NAMALWA (cell line): ENCODE measurements around the gene MSL1.

Experiments used
- DNase-seq: peaks from one replicate; pipeline ENCODE4 v3.0.0-alpha.2; 2015; ENCODE audit warnings: low spot score

MSL1 gene

GRCh38 chr17:40091691-40092397 lies 29.9 kb upstream of the MSL1 start:
- DNase-seq, result no peak

- DNase-seq, result no peak
Observed at GRCh38 chr17:40092581-40092980, 29.2 kb upstream of the MSL1 start.

- no peak for DNase-seq
Observed at GRCh38 chr17:40093005-40093579, 28.7 kb upstream of the MSL1 start.

GRCh38 chr17:40093580-40094201 lies 28.1 kb upstream of the MSL1 start:
- no peak for DNase-seq

- no peak for DNase-seq
Observed at GRCh38 chr17:40094874-40095273, 26.9 kb upstream of the MSL1 start.

GRCh38 chr17:40095351-40095943 lies 26.3 kb upstream of the MSL1 start:
- DNase-seq, result no peak

- peak; percentile 63 for DNase-seq
Observed at GRCh38 chr17:40095944-40096791, 25.6 kb upstream of the MSL1 start.

- DNase-seq, result no peak
Observed at GRCh38 chr17:40097087-40097486, 24.7 kb upstream of the MSL1 start.

GRCh38 chr17:40097931-40098845 lies 23.6 kb upstream of the MSL1 start:
- DNase-seq, result no peak

GRCh38 chr17:40098846-40099618 lies 22.7 kb upstream of the MSL1 start:
- peak; percentile 99 for DNase-seq

- peak; percentile 59 for DNase-seq
Observed at GRCh38 chr17:40099619-40100418, 22.0 kb upstream of the MSL1 start.

GRCh38 chr17:40100419-40100668 lies 21.4 kb upstream of the MSL1 start, which contains the start of gene NR1D1:
Gene NR1D1, minus strand, starts transcription at chr17:40100589. Its CDS starts 495 bp downstream, at chr17:40100094.
- no peak for DNase-seq

- peak; percentile 97 for DNase-seq
Observed at GRCh38 chr17:40100669-40101366, 21.0 kb upstream of the MSL1 start.

- no peak for DNase-seq
Observed at GRCh38 chr17:40101367-40102210, 20.2 kb upstream of the MSL1 start.

GRCh38 chr17:40103071-40103661 lies 18.6 kb upstream of the MSL1 start:
- no peak for DNase-seq

GRCh38 chr17:40103688-40104087 lies 18.1 kb upstream of the MSL1 start:
- DNase-seq, result no peak

- DNase-seq, result no peak
Observed at GRCh38 chr17:40104594-40105486, 16.9 kb upstream of the MSL1 start.
